ENCODE results near the gene PSMD5. TPM values are rescaled to one million over a fixed set of nuclear protein-coding genes. Genes with fewer than 3 reads are reported as not detected.

Gene PSMD5
- total RNA-seq, 6 experiments from 2014 or later, result 56.9 to 63.2 (median 60.1) TPM

DNA sequence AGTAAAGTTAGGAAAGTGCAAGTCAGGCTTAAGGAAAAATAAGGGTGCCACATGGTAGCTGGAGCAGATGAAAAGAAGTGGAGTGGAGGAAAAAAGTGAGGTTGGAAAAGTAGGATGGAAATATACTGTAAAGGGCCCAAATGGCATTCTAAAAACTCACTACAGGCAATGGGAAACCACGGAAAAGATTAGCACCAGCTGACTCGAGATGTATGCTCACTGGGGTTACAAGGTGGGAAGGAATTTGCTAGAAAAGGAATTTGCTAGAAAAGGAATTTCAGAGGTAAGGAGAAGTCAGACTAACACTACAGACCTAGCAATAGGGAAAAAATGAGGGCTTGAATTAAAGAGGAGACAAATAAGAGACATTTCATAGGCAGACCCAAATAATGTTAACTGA, 3.6 kb downstream of the PSMD5 start:
- peaks cover 22% of the 10 kb centered on the region for H3K36me3 Mint-ChIP-seq (ENCODE audit: low read depth)
- DNase-seq, result no peak
- H3K4me3 Mint-ChIP-seq, result peak overlapping the region; percentile 15; the same call in 1 of the 2 replicates
- TF ChIP-seq, protein P1, sequence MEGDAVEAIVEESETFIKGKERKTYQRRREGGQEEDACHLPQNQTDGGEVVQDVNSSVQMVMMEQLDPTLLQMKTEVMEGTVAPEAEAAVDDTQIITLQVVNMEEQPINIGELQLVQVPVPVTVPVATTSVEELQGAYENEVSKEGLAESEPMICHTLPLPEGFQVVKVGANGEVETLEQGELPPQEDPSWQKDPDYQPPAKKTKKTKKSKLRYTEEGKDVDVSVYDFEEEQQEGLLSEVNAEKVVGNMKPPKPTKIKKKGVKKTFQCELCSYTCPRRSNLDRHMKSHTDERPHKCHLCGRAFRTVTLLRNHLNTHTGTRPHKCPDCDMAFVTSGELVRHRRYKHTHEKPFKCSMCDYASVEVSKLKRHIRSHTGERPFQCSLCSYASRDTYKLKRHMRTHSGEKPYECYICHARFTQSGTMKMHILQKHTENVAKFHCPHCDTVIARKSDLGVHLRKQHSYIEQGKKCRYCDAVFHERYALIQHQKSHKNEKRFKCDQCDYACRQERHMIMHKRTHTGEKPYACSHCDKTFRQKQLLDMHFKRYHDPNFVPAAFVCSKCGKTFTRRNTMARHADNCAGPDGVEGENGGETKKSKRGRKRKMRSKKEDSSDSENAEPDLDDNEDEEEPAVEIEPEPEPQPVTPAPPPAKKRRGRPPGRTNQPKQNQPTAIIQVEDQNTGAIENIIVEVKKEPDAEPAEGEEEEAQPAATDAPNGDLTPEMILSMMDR (IDR thresholded peaks at IDR 0.05), result no peak
- no peaks in the 10 kb centered on the region; the same call in 1 of the 2 replicates for H3K9me3 Mint-ChIP-seq
- no peaks in the 10 kb centered on the region; the same call in 1 of the 2 replicates for H3K27me3 Mint-ChIP-seq (ENCODE audit: insufficient read depth)
- peak overlapping the region; percentile 40 for H3K27ac Mint-ChIP-seq
- H3K4me1 Mint-ChIP-seq (ENCODE audit: low read depth), result peaks cover 49% of the 10 kb centered on the region

DNA sequence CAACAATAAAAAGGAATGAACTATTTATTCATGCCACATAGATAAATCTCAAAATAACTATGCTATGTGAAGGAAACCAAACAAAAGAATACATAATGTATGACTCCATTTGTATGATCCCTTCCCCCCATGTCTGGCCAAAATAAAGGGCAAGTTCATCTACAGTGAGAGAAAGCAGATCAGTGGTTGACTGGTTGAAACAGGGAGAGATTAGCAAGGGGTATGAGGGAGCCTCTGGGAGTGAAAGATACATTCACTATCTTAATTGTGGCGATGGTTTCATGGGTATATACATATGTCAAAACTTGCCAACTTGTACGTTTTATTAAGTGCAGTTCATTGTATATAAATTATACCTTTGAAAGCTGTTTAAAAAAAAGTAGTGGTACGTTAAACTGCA, 4.8 kb downstream of the PSMD5 start:
- Mint-ChIP-seq H3K27me3 (ENCODE audit: insufficient read depth) (no peaks in the 10 kb centered on the region; the same call in 1 of the 2 replicates), H3K36me3 (ENCODE audit: low read depth) (peaks cover 18% of the 10 kb centered on the region), H3K27ac (no peak overlapping the region), H3K9me3 (no peaks in the 10 kb centered on the region; the same call in 1 of the 2 replicates), H3K4me3 (no peak overlapping the region), H3K4me1 (ENCODE audit: low read depth) (peaks cover 43% of the 10 kb centered on the region)
- TF ChIP-seq, protein P1 (IDR thresholded peaks at IDR 0.05), result no peak
- no peak for DNase-seq

DNA sequence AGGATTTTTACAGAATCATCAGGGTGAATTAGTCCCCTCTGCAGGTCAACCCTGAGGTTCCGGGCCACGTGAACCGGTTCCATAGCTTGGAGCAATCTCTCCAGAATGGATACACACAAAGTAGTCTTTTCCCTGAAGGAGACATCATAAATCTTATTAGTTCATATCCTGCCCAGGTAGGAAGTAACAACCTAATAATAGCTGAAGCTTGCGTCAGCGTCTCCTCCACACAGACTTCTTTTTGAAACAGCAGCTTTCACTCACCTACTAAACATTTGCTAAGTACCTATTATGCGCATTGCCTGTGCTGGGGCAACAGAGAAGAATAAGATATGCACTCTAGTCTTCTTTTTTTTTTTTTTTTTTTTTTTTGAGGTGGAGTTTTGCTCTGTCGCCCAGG, 9.4 kb downstream of the PSMD5 start:
- DNase-seq, result no peak
- H3K36me3 Mint-ChIP-seq (ENCODE audit: low read depth), result peaks cover 23% of the 10 kb centered on the region
- TF ChIP-seq, protein P1 (IDR thresholded peaks at IDR 0.05), result no peak
- no peaks in the 10 kb centered on the region for H3K9me3 Mint-ChIP-seq
- H3K4me1 Mint-ChIP-seq (ENCODE audit: low read depth), result peaks cover 33% of the 10 kb centered on the region
- H3K27ac Mint-ChIP-seq, result no peak overlapping the region
- no peak overlapping the region for H3K4me3 Mint-ChIP-seq
- H3K27me3 Mint-ChIP-seq (ENCODE audit: insufficient read depth), result no peaks in the 10 kb centered on the region

DNA sequence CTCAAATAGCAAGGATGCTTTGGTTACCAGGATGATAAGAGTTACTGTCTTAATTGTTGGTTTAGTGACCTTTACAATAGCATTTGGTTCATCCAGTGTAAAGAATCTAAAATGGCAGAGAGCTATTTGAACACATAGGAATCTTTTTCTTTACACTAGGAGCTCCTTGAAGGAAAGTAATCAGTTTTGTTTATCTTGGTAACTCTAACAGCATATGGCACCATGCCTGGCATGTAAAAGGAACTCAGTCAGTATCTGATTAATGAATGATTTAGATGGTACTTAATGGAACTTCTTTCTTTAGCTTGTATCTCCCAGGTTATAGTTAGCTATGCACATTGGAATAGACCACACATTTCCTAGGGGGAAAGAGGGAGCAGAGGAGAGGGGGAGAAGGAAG, 9.9 kb downstream of the PSMD5 start:
- H3K4me1 Mint-ChIP-seq (ENCODE audit: low read depth), result peaks cover 28% of the 10 kb centered on the region
- no peak overlapping the region for H3K4me3 Mint-ChIP-seq
- DNase-seq, result no peak
- H3K36me3 Mint-ChIP-seq (ENCODE audit: low read depth), result peaks cover 23% of the 10 kb centered on the region
- H3K27me3 Mint-ChIP-seq (ENCODE audit: insufficient read depth), result no peaks in the 10 kb centered on the region
- no peaks in the 10 kb centered on the region for H3K9me3 Mint-ChIP-seq
- H3K27ac Mint-ChIP-seq, result no peak overlapping the region
- TF ChIP-seq, protein P1 (IDR thresholded peaks at IDR 0.05), result no peak

DNA sequence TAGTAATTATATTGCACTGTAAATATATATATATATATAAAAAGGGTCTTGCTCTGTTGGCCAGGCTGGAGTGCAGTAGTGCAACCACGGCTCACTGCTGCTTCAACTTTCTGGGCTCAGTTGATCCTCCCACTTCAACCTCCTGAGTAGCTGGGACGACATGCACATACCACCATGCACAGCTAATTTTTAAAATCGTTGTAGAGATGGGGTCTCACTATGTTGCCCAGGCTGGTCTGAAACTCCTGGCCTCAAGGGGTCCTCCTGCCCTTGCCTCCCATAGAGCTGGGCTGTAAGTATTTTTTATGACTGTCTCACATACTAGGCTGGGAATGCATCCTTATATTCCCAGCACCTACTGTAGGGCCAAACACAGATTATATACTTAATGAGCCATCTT, 11.9 kb downstream of the PSMD5 start:
- Mint-ChIP-seq H3K9me3 (no peaks in the 10 kb centered on the region), H3K27me3 (ENCODE audit: insufficient read depth) (no peaks in the 10 kb centered on the region), H3K27ac (no peak overlapping the region), H3K4me1 (ENCODE audit: low read depth) (peaks cover 19% of the 10 kb centered on the region), H3K4me3 (no peak overlapping the region), H3K36me3 (ENCODE audit: low read depth) (peaks cover 39% of the 10 kb centered on the region)
- no peak for DNase-seq
- TF ChIP-seq, protein P1 (IDR thresholded peaks at IDR 0.05), result no peak

DNA sequence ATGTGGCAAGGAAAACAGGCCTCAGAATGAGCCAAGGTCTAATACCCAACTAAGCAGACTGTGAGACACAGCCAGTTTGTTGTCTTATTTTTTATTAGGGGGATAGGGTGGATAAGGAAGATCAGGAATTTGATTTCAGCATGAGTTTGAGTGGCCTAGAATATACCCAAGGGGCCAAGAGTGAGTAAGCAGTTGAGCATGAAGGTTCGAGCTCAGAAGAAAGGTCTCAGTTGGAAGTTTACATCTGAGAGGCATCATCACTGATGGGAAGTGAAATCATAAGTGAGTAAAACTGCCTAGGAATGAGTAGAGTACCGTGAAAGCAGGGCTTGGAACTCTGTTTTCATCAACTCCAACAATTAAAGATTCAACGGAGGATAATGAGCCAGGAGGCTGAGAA, 12.6 kb downstream of the PSMD5 start:
- TF ChIP-seq, protein P1 (IDR thresholded peaks at IDR 0.05), result no peak
- H3K27me3 Mint-ChIP-seq (ENCODE audit: insufficient read depth), result no peaks in the 10 kb centered on the region
- H3K4me3 Mint-ChIP-seq, result no peak overlapping the region
- peaks cover 37% of the 10 kb centered on the region for H3K36me3 Mint-ChIP-seq (ENCODE audit: low read depth)
- H3K9me3 Mint-ChIP-seq, result no peaks in the 10 kb centered on the region
- peak overlapping the region; percentile 65 for H3K27ac Mint-ChIP-seq
- peak; percentile 22 for DNase-seq
- H3K4me1 Mint-ChIP-seq (ENCODE audit: low read depth), result peaks cover 17% of the 10 kb centered on the region
